HCT116 (cell line): ENCODE measurements around the gene APIP. TPM values are rescaled to one million over a fixed set of nuclear protein-coding genes. Genes with fewer than 3 reads are reported as not detected.

Experiments used
- ATAC-seq: fragments of 200-7000 bp; cut with Tn5 transposase; 2 replicates; pipeline ENCODE4 v1.9.1; 2020; ENCODE audit warnings: mild to moderate bottlenecking, moderate library complexity
- BruUV-seq: library from RNA; stranded (reverse); fragments of 400-500 nt; replicated peaks from 2 replicates; lab custom pipeline; 2021; lab: Mats Ljungman, UMichigan
- CTCF ChIA-PET: fragments of 300-600 bp; sonication (Branson Sonifier 250); formaldehyde crosslinking; loops from one replicate; lab custom pipeline; 2021; ENCODE audit warnings: antibody characterized with exemption; lab: Charles Lee
- POLR2A ChIA-PET: fragments of 300-600, 350-600 bp; sonication (Branson Sonifier 250); formaldehyde crosslinking; loops from one replicate; lab custom pipeline; 2021; ENCODE audit warnings: antibody characterized with exemption; lab: Charles Lee
- RAD21 ChIA-PET, 2 experiments: fragments of 300-600 bp; sonication (Branson Sonifier 250); formaldehyde crosslinking; loops; one replicate each; lab custom pipeline; 2023; ENCODE audit warnings: low total read pairs in 2 of 2; ENCODE audit not compliant: uncharacterized antibody in 2 of 2, unreplicated experiment in 2 of 2, low non-redundant PET in 1 of 2; lab: Charles Lee
- DNase-seq: peaks from one replicate; pipeline ENCODE4 v3.0.0-alpha.2; 2010; ENCODE audit warnings: low read depth, low spot score
- H2AFZ ChIP-seq: fragments of 200-600 bp; shearing (Covaris generic), sonication (generic); 2 replicates; pipeline ENCODE4 v1.6.1; 2017; ENCODE audit warnings: low read depth, mixed run types, mixed read lengths, antibody characterized with exemption, low read length; ENCODE audit not compliant: poor library complexity, severe bottlenecking
- H3K27ac ChIP-seq: 2 replicates; pipeline ENCODE4 v1.5.1; 2012; ENCODE audit warnings: low read depth, low read length
- H3K27me3 ChIP-seq: fragments of 200-600 bp; sonication (generic); 2 replicates; pipeline ENCODE4 v1.6.1; 2016; ENCODE audit warnings: mixed run types, low read length, mixed read lengths; ENCODE audit not compliant: insufficient read depth
- H3K36me3 ChIP-seq, 2 experiments: fragments of 200-500 bp in 1 of 2; fragments of 200-600 bp in 1 of 2; sonication (Bioruptor generic) in 1 of 2; sonication (generic) in 1 of 2; 2 replicates each; pipeline versions ENCODE4 v1.5.1 to v1.6.1; 2014 to 2016; ENCODE audit warnings: low read length in 2 of 2, inconsistent platforms in 1 of 2, mixed read lengths in 1 of 2, mixed run types in 1 of 2; ENCODE audit not compliant: insufficient read depth in 2 of 2, control insufficient read depth in 1 of 2
- H3K4me1 ChIP-seq, 2 experiments: fragments of 200-600 bp in 1 of 2; sonication (generic) in 1 of 2; 2 replicates each; pipeline versions ENCODE4 v1.5.1 to v1.6.1; 2012 to 2017; ENCODE audit warnings: low read length in 2 of 2, inconsistent platforms in 1 of 2, mild to moderate bottlenecking in 1 of 2, mixed read lengths in 1 of 2, mixed run types in 1 of 2, moderate library complexity in 1 of 2; ENCODE audit not compliant: insufficient read depth in 2 of 2, control insufficient read depth in 1 of 2
- H3K4me2 ChIP-seq: fragments of 200-600 bp; sonication (generic); 2 replicates; pipeline ENCODE4 v1.6.1; 2017; ENCODE audit warnings: mixed run types, low read length, mixed read lengths
- H3K4me3 ChIP-seq, 2 experiments: fragments of 200-600 bp in 1 of 2; sonication (generic) in 1 of 2; replicated peaks in 1 of 2; 2 replicates each; pipeline ENCODE4 v1.5.1; 2011 to 2016; ENCODE audit warnings: low read length in 2 of 2, control low read depth in 1 of 2, low read depth in 1 of 2, mild to moderate bottlenecking in 1 of 2, mixed read lengths in 1 of 2, mixed run types in 1 of 2
- H3K79me2 ChIP-seq: fragments of 200-600 bp; sonication (generic); 2 replicates; pipeline ENCODE4 v1.6.1; 2017; ENCODE audit warnings: mild to moderate bottlenecking, mixed run types, low read length, moderate library complexity, mixed read lengths; ENCODE audit not compliant: insufficient read depth
- H3K9ac ChIP-seq: fragments of 200-600 bp; sonication (generic); 2 replicates; pipeline ENCODE4 v1.6.1; 2016; ENCODE audit warnings: low read length, mixed read lengths
- H3K9me2 ChIP-seq: fragments of 200-600 bp; sonication (generic), shearing (Covaris generic); 2 replicates; pipeline ENCODE4 v1.6.1; 2017; ENCODE audit warnings: mixed run types, mild to moderate bottlenecking, moderate library complexity; ENCODE audit not compliant: insufficient read depth
- H3K9me3 ChIP-seq, 2 experiments: fragments of 200-500 bp in 1 of 2; fragments of 200-600 bp in 1 of 2; sonication (Bioruptor generic) in 1 of 2; sonication (generic) in 1 of 2; 2 replicates each; pipeline ENCODE4 v1.6.1; 2014 to 2017; ENCODE audit warnings: low read length in 2 of 2, mixed read lengths in 2 of 2, inconsistent platforms in 1 of 2, low read depth in 1 of 2, mild to moderate bottlenecking in 1 of 2, mixed run types in 1 of 2, moderate library complexity in 1 of 2; ENCODE audit not compliant: control insufficient read depth in 1 of 2, insufficient read depth in 1 of 2
- H4K20me1 ChIP-seq: fragments of 200-600 bp; sonication (generic), shearing (Covaris generic); 2 replicates; pipeline ENCODE4 v1.6.1; 2017; ENCODE audit warnings: mixed run types, mild to moderate bottlenecking, moderate library complexity; ENCODE audit not compliant: insufficient read depth
- CBX3 ChIP-seq: IDR thresholded peaks from 2 replicates; pipeline ENCODE4 v1.6.1; 2012; ENCODE audit warnings: low read depth
- CTCF ChIP-seq, 3 experiments: fragments of 200-600 bp in 1 of 3; sonication (generic) in 1 of 3; IDR thresholded peaks in 2 of 3; conservative IDR thresholded peaks in 1 of 3; 2 replicates each; pipeline ENCODE4 v1.5.1; 2012 to 2017; ENCODE audit warnings: low read depth in 2 of 3, low read length in 2 of 3, antibody characterized with exemption in 1 of 3, borderline replicate concordance in 1 of 3, control low read depth in 1 of 3, mild to moderate bottlenecking in 1 of 3, mixed read lengths in 1 of 3, mixed run types in 1 of 3, moderate library complexity in 1 of 3; ENCODE audit not compliant: insufficient read depth in 1 of 3
- EGR1 ChIP-seq: IDR thresholded peaks from 2 replicates; pipeline ENCODE4 v1.6.1; 2012; ENCODE audit warnings: low read depth
- EZH2 ChIP-seq: fragments of 200-600 bp; sonication (generic); IDR thresholded peaks from 2 replicates; pipeline ENCODE4 v1.6.1; 2017; ENCODE audit warnings: antibody characterized with exemption, mixed run types
- EZH2phosphoT487 ChIP-seq: fragments of 200-600 bp; IDR thresholded peaks from 2 replicates; pipeline ENCODE4 v1.6.1; 2018; ENCODE audit warnings: antibody characterized with exemption, borderline replicate concordance
- FOSL1 ChIP-seq: IDR thresholded peaks from 2 replicates; pipeline ENCODE4 v1.6.1; 2012; ENCODE audit warnings: low read depth
- JUND ChIP-seq: IDR thresholded peaks from 2 replicates; pipeline ENCODE4 v1.6.1; 2012
- POLR2AphosphoS5 ChIP-seq: IDR thresholded peaks from 2 replicates; pipeline ENCODE4 v1.6.1; 2011; ENCODE audit warnings: mild to moderate bottlenecking, low read depth, low read length, moderate library complexity
- RAD21 ChIP-seq: IDR thresholded peaks from 2 replicates; pipeline ENCODE4 v1.6.1; 2012; ENCODE audit warnings: low read depth, mild to moderate bottlenecking
- SIN3A ChIP-seq: IDR thresholded peaks from 2 replicates; pipeline ENCODE4 v1.6.1; 2012; ENCODE audit warnings: low read depth
- SP1 ChIP-seq: IDR thresholded peaks from 2 replicates; pipeline ENCODE4 v1.6.1; 2012; ENCODE audit warnings: low read depth
- SRF ChIP-seq: IDR thresholded peaks from 2 replicates; pipeline ENCODE4 v1.6.1; 2012; ENCODE audit warnings: low read depth
- YY1 ChIP-seq: IDR thresholded peaks from 2 replicates; pipeline ENCODE4 v1.6.1; 2011; ENCODE audit warnings: low read length, low read depth, moderate library complexity, mild to moderate bottlenecking; ENCODE audit not compliant: insufficient replicate concordance; ENCODE audit errors: extremely low read depth
- ZBTB33 ChIP-seq: IDR thresholded peaks from 2 replicates; pipeline ENCODE4 v1.6.1; 2011; ENCODE audit warnings: mild to moderate bottlenecking, low read length, moderate library complexity; ENCODE audit not compliant: insufficient replicate concordance; ENCODE audit errors: extremely low read depth
- ZFX ChIP-seq: fragments of 450-650 bp; IDR thresholded peaks from 2 replicates; pipeline ENCODE4 v1.6.1; 2017
- intact Hi-C: fragments of 100-400 bp; cut with micrococcal nuclease; formaldehyde crosslinking; loops from 2 replicates; pipeline ENCODE4 v1.10.0; 2022
- total RNA-seq: library from RNA; stranded (reverse); gene quantifications from one replicate; pipeline ENCODE4 v1.2.1, GENCODE V29; 2021; ENCODE audit not compliant: unreplicated experiment

The APIP gene
- total RNA-seq, 1 experiment from 2014 or later = 41.2 TPM

DNA sequence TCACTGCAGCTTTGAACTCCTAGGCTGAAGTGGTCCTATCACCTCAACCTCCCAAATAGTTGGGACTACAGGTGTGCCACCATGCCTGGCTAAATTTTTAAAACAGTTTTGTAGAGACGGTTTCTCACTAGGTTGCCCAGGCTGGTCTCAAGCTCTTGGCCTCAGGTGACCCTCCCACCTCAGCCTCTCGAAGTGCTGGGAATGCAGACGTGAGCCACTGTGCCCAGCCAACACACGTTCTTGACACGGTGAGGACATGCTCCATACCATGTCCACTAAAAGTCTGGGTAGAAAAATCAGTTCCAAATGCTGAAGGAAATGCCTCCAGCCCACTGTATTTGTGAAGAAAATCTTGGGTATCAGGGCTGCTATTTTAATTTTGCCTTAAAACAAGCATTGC is 47.2 kb upstream of the APIP start:
- RAD21 ChIA-PET = no interaction called here
- no peak overlapping the region for H3K4me3 ChIP-seq
- CTCF ChIA-PET = no interaction called here
- no TSS peak for BruUV-seq
- no peaks in the 10 kb centered on the region for H3K4me1 ChIP-seq
- H3K9ac ChIP-seq = no peak overlapping the region
- no peaks in the 10 kb centered on the region for H3K36me3 ChIP-seq
- no peak for DNase-seq
- no peaks in the 10 kb centered on the region for H4K20me1 ChIP-seq
- ATAC-seq = no peak
- intact Hi-C loops = no loop called here
- no peaks in the 10 kb centered on the region for H3K27me3 ChIP-seq
- no peak overlapping the region for H2AFZ ChIP-seq
- H3K27ac ChIP-seq = no peak overlapping the region
- no peaks in the 10 kb centered on the region for H3K9me3 ChIP-seq
- POLR2A ChIA-PET = no interaction called here
- H3K4me2 ChIP-seq = no peak overlapping the region
- no peaks in the 10 kb centered on the region for H3K79me2 ChIP-seq
- TF ChIP-seq JUND = no peak
- no peak for TF ChIP-seq FOSL1
- TF ChIP-seq SIN3A = no peak
- no peak for TF ChIP-seq EZH2phosphoT487
- H3K9me2 ChIP-seq = no peaks in the 10 kb centered on the region

DNA sequence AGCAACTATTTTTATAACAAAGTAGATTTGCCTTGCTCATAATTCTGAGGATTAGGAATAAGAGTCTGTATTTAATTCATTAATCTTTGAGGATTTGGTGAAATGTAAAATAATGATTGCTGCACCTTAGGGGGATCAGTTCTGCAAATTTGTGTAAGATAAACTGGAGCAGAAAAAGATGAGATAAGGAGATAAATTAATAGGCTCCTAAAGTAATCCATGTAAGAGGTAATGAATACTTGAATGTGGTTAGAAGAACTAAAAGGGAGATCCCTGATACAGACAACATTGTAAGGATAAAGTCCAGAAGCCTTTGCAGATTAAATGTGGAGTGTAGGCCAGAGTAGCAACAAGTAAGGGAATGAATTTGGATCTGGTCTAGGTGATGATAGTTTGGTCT is 45.9 kb upstream of the APIP start:
- DNase-seq = no peak
- H3K4me1 ChIP-seq = no peaks in the 10 kb centered on the region
- H4K20me1 ChIP-seq = no peaks in the 10 kb centered on the region
- no TSS peak for BruUV-seq
- no peak overlapping the region for H3K4me2 ChIP-seq
- H3K9ac ChIP-seq = no peak overlapping the region
- CTCF ChIA-PET = no interaction called here
- RAD21 ChIA-PET = no interaction called here
- POLR2A ChIA-PET = no interaction called here
- H3K27ac ChIP-seq = no peak overlapping the region
- TF ChIP-seq CBX3 (no peak), YY1 (no peak), JUND (no peak), EZH2phosphoT487 (no peak), ZFX (no peak), POLR2AphosphoS5 (no peak), EGR1 (no peak), SP1 (no peak), CTCF (IDR thresholded peaks at IDR 0.05 in 2 of 3, conservative IDR thresholded peaks at IDR 0.05 in 1 of 3; ENCODE audit: borderline replicate concordance in 1 of 3, insufficient read depth in 1 of 3, low read depth in 2 of 3, low read length in 2 of 3) (no peak), RAD21 (no peak), EZH2 (no peak), ZBTB33 (no peak), FOSL1 (no peak), SRF (no peak), SIN3A (no peak)
- TF ChIP-seq, all 23 proteins: peak for 0
- intact Hi-C loops = no loop called here
- Histone ChIP-seq H3K27me3 (no peaks in the 10 kb centered on the region), H3K4me3 (no peak overlapping the region), H3K36me3 (no peaks in the 10 kb centered on the region), H3K9me2 (no peaks in the 10 kb centered on the region), H2AFZ (no peak overlapping the region), H3K79me2 (no peaks in the 10 kb centered on the region), H3K9me3 (no peaks in the 10 kb centered on the region)
- no peak for ATAC-seq
